Measurements from ENCODE around the gene NPFF.

NPFF gene

DNA sequence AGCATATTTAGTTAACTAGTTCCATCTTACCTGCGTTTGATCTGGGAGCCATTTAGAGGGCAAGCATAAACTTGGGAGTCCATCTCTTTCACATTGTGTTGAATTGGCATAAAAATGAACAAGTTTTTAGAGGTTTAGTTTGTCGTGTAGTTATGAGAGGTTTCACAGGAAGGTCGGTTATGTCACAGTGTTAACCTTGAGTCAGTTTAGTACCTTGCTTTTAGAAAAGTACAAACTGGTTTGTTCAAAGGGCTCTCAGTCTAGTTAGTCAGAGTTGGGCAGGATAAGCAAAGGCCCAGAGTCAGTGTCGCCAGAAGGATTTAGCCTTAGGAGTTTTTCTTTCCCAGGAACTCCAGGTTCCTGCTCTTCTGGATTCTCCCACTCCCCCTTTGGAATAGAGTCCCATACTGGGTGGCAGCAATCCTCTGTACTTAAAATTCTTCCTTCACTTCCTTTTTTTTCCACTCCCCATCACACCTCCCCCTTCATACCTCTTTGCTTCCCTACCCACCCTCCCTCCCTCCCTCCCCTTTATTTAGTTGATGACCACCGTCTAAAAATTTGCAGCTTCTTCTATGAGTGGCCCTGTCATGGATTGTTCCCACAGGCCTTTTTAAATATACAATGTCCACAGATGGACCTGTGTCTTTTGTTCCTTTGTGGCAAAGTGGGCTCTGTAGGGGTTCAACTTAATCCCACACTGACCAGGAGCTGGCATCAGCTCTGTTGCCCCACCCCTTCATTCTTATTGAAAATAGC lies 43.3 kb downstream of the NPFF start:
- TF ChIP-seq CTCF (IDR thresholded peaks at IDR 0.05), result no peak
- Histone ChIP-seq H3K27me3 (no peaks in the 10 kb centered on the region), H3K9me3 (no peaks in the 10 kb centered on the region), H3K27ac (no peak overlapping the region), H3K4me3 (no peak overlapping the region), H3K4me1 (peaks cover 0 to 13% (median 2%) of the 10 kb centered on the region in 4 donors), H3K36me3 (peaks cover 99 to 100% (median 100%) of the 10 kb centered on the region in 3 donors)
- DNase-seq, result no peak
- intact Hi-C loops (cut with DNase I; ENCODE audit: low total_unique reads), result loop anchor here (10.0 kb wide), 1 partner anchor 871 kb away; no protein-coding TSS in a partner anchor

- no peak for TF ChIP-seq CTCF (IDR thresholded peaks at IDR 0.05)
- intact Hi-C loops (cut with DNase I; ENCODE audit: low total_unique reads), result loop anchor here (10.0 kb wide), 1 partner anchor 872 kb away; no protein-coding TSS in a partner anchor
- Histone ChIP-seq H3K9me3 (no peaks in the 10 kb centered on the region), H3K27me3 (no peaks in the 10 kb centered on the region), H3K4me3 (no peak overlapping the region), H3K27ac (no peak overlapping the region), H3K4me1 (peaks cover 0 to 16% (median 2%) of the 10 kb centered on the region in 4 donors), H3K36me3 (peaks cover 99 to 100% (median 100%) of the 10 kb centered on the region in 3 donors)
- DNase-seq, result no peak
Observed at GRCh38 chr12:53462935-53463334, 44.3 kb downstream of the NPFF start.

- Histone ChIP-seq H3K9me3 (no peaks in the 10 kb centered on the region), H3K27ac (no peak overlapping the region), H3K27me3 (no peaks in the 10 kb centered on the region), H3K4me1 (peaks cover 0 to 21% (median 2%) of the 10 kb centered on the region in 4 donors), H3K36me3 (peaks cover 99 to 100% (median 100%) of the 10 kb centered on the region in 3 donors), H3K4me3 (no peak overlapping the region)
- intact Hi-C loops (cut with DNase I; ENCODE audit: low total_unique reads), result loop anchor here (10.0 kb wide), 1 partner anchor 873 kb away; no protein-coding TSS in a partner anchor
- TF ChIP-seq CTCF (IDR thresholded peaks at IDR 0.05), result no peak
- no peak for DNase-seq
Observed at GRCh38 chr12:53461591-53461990, 45.7 kb downstream of the NPFF start.

- no peak overlapping the region for H3K27ac ChIP-seq
- no peak overlapping the region for H3K4me3 ChIP-seq
- peaks cover 0 to 21% (median 2%) of the 10 kb centered on the region in 4 donors for H3K4me1 ChIP-seq
- no peak for TF ChIP-seq CTCF (IDR thresholded peaks at IDR 0.05)
- H3K9me3 ChIP-seq, result no peaks in the 10 kb centered on the region
- DNase-seq, result no peak
- no peaks in the 10 kb centered on the region for H3K27me3 ChIP-seq
- peaks cover 99 to 100% (median 100%) of the 10 kb centered on the region in 3 donors for H3K36me3 ChIP-seq
- intact Hi-C loops (cut with DNase I; ENCODE audit: low total_unique reads), result loop anchor here (10.0 kb wide), 1 partner anchor 874 kb away; no protein-coding TSS in a partner anchor
Observed at GRCh38 chr12:53461059-53461458, 46.2 kb downstream of the NPFF start.

GRCh38 chr12:53459097-53459496 lies 48.2 kb downstream of the NPFF start:
- intact Hi-C loops (cut with DNase I; ENCODE audit: low total_unique reads), result no loop called here
- no peaks in the 10 kb centered on the region for H3K27me3 ChIP-seq
- peaks cover 98 to 100% (median 100%) of the 10 kb centered on the region in 3 donors for H3K36me3 ChIP-seq
- no peak for TF ChIP-seq CTCF (IDR thresholded peaks at IDR 0.05)
- H3K4me1 ChIP-seq, result peaks cover 0 to 26% (median 12%) of the 10 kb centered on the region in 4 donors
- H3K9me3 ChIP-seq, result no peaks in the 10 kb centered on the region
- no peak overlapping the region for H3K4me3 ChIP-seq
- no peak overlapping the region for H3K27ac ChIP-seq
- DNase-seq, result no peak
